GM23248 (cell line): ENCODE results near the gene HDHD5. TPM values are rescaled to one million over a fixed set of nuclear protein-coding genes. Genes with fewer than 3 reads are reported as not detected.
"Not testable (repeated sequence)": the region's sequence is repeated elsewhere in the genome, so short reads cannot be mapped to it uniquely, and the experiment has no call there.

Experiments
- DNase-seq: peaks from one replicate; pipeline ENCODE4 v3.0.0-alpha.2; 2015
- H2AFZ ChIP-seq: fragments of 200-600 bp; sonication (generic); 2 replicates; pipeline ENCODE4 v1.6.1; 2016; ENCODE audit warnings: antibody characterized with exemption
- H3F3A ChIP-seq: fragments of 200-600 bp; sonication (generic); 2 replicates; pipeline ENCODE4 v1.6.1; 2016; ENCODE audit warnings: mild to moderate bottlenecking, antibody characterized with exemption, mixed run types; ENCODE audit not compliant: insufficient read depth
- H3K27ac ChIP-seq: fragments of 200-600 bp; sonication (generic); 2 replicates; pipeline ENCODE4 v1.5.1; 2016; ENCODE audit warnings: mild to moderate bottlenecking
- H3K27me3 ChIP-seq: fragments of 200-600 bp; sonication (generic); replicated peaks from 2 replicates; pipeline ENCODE4 v1.6.1; 2016; ENCODE audit warnings: mild to moderate bottlenecking; ENCODE audit not compliant: insufficient read depth
- H3K36me3 ChIP-seq: fragments of 200-600 bp; sonication (generic); 2 replicates; pipeline ENCODE4 v1.6.1; 2016; ENCODE audit warnings: low read depth, mild to moderate bottlenecking
- H3K4me1 ChIP-seq: fragments of 200-600 bp; sonication (generic); 2 replicates; pipeline ENCODE4 v1.6.1; 2016; ENCODE audit warnings: mild to moderate bottlenecking; ENCODE audit not compliant: insufficient read depth
- H3K4me2 ChIP-seq: fragments of 200-600 bp; sonication (generic); one replicate; pipeline ENCODE4 v1.6.1; 2016; ENCODE audit warnings: mild to moderate bottlenecking; ENCODE audit not compliant: unreplicated experiment
- H3K4me3 ChIP-seq: fragments of 200-600 bp; sonication (generic); 2 replicates; pipeline ENCODE4 v1.5.1; 2016; ENCODE audit warnings: mild to moderate bottlenecking
- H3K79me2 ChIP-seq: fragments of 200-600 bp; sonication (generic); 2 replicates; pipeline ENCODE4 v1.6.1; 2016; ENCODE audit warnings: mild to moderate bottlenecking; ENCODE audit not compliant: insufficient read depth
- H3K9ac ChIP-seq: fragments of 200-600 bp; sonication (generic); 2 replicates; pipeline ENCODE4 v1.6.1; 2016; ENCODE audit warnings: mild to moderate bottlenecking
- H3K9me2 ChIP-seq: fragments of 200-600 bp; sonication (generic); 2 replicates; pipeline ENCODE4 v1.6.1; 2016; ENCODE audit warnings: mixed run types, mild to moderate bottlenecking, moderate library complexity; ENCODE audit not compliant: insufficient read depth
- H3K9me3 ChIP-seq: fragments of 200-600 bp; sonication (generic); one replicate; pipeline ENCODE4 v1.6.1; 2017; ENCODE audit warnings: low read depth
- H4K20me1 ChIP-seq: fragments of 200-600 bp; sonication (generic); 2 replicates; pipeline ENCODE4 v1.6.0; 2016; ENCODE audit not compliant: insufficient read depth
- EZH2 ChIP-seq: fragments of 200-600 bp; sonication (generic); IDR thresholded peaks from 2 replicates; pipeline ENCODE4 v1.6.1; 2018; ENCODE audit warnings: antibody characterized with exemption, mild to moderate bottlenecking; ENCODE audit not compliant: insufficient read depth, poor library complexity, severe bottlenecking
- EZH2phosphoT487 ChIP-seq: fragments of 200-600 bp; sonication (generic); IDR thresholded peaks from 2 replicates; pipeline ENCODE4 v1.6.1; 2018; ENCODE audit warnings: antibody characterized with exemption, moderate library complexity, mild to moderate bottlenecking, low read depth; ENCODE audit not compliant: insufficient read depth
- WGBS, 2 experiments: methylation state at CpG; one replicate each; pipeline ENCODE4 v1.1.6; 2015 to 2017; ENCODE audit warnings: low lambda C conversion rate in 2 of 2, low coverage in 1 of 2; ENCODE audit errors: missing lambda C conversion rate in 2 of 2; 5-methylcytosine and 5-hydroxymethylcytosine counted together
- in situ Hi-C: fragments of 300-500 bp; cut with MboI; formaldehyde crosslinking; loops from 2 replicates; pipeline ENCODE4 v1.15.0; 2020
- polyA plus RNA-seq: library from polyadenylated mRNA; unstranded; fragments of >200 nt; fragmentation: Nextera tagmentation; extraction: Ambion mirVana; gene quantifications from 2 replicates; pipeline ENCODE4 v1.2.1, GENCODE V29; 2016
- total RNA-seq: library from RNA; depleted of rRNA; stranded (reverse); fragments of >200 nt; shearing (Covaris generic); gene quantifications from 2 replicates; pipeline ENCODE4 v1.2.3, GENCODE V29; 2014

Gene HDHD5
- total and polyA plus RNA-seq, 2 experiments from 2014 or later = 53.2 to 54.5 TPM

DNA sequence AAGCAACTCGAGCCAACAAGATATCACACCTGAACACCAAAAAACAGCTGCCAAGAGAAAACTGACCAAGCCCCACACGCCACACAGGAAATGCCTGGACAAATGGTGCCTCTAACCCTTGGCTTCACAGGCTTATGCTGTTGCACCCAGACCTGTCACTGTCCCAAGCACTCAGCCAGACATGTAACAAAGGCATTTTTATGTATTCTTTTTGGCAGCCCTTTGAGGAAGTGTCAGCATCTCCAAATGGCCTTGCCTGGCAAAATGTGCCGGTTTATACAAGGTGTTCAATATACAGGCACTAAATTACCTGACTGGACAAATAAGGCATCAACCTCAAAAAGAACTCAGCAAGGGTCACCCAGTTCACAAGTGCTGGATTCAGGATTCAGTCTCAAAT, 6.1 kb downstream of the HDHD5 start:
- Histone ChIP-seq H3K9ac (no peak overlapping the region), H3K36me3 (no peaks in the 10 kb centered on the region), H3K9me2 (no peaks in the 10 kb centered on the region), H3F3A (no peaks in the 10 kb centered on the region), H3K9me3 (no peaks in the 10 kb centered on the region), H3K27me3 (no peaks in the 10 kb centered on the region), H3K79me2 (peaks cover 100% of the 10 kb centered on the region), H3K4me1 (peaks cover 18% of the 10 kb centered on the region), H4K20me1 (peaks cover 12% of the 10 kb centered on the region), H3K4me2 (no peak overlapping the region), H2AFZ (no peak overlapping the region), H3K4me3 (no peak overlapping the region), H3K27ac (no peak overlapping the region)
- 80 to 85% methylated on average over 3 of the region's 3 CpGs for WGBS, 2 experiments
- TF ChIP-seq EZH2phosphoT487 (no peak), EZH2 (no peak)
- in situ Hi-C loops = loop anchor here (10.0 kb wide), 1 partner anchor 58 kb away; no protein-coding TSS in a partner anchor
- DNase-seq = no peak

DNA sequence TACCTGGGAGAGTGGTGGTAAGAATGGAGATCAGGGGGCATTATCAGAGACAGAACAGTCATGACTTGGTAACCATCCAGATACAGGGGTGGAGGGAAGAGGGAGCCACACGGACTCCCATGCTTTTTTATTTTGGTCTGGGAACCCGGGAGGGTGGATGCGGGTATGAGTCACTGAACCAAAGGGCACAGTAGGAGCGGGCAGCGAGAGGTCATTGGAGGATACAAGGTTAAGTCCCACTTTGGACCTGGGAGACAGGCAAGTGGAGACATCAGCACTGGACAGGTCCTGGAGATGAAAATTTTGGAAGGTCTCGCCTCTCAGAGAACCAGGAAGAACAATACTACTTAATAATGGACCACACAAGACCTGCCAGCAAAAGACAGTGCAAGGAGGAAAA, 6.7 kb downstream of the HDHD5 start:
- Histone ChIP-seq H3K4me2 (no peak overlapping the region), H3K9ac (no peak overlapping the region), H2AFZ (no peak overlapping the region), H3K79me2 (peaks cover 97% of the 10 kb centered on the region), H3K4me1 (peaks cover 13% of the 10 kb centered on the region), H3K36me3 (no peaks in the 10 kb centered on the region), H3K9me2 (no peaks in the 10 kb centered on the region), H4K20me1 (peaks cover 12% of the 10 kb centered on the region), H3K27ac (no peak overlapping the region), H3K9me3 (no peaks in the 10 kb centered on the region), H3K27me3 (no peaks in the 10 kb centered on the region), H3K4me3 (no peak overlapping the region), H3F3A (no peaks in the 10 kb centered on the region)
- no peak for DNase-seq
- in situ Hi-C loops = loop anchor here (10.0 kb wide), 1 partner anchor 58 kb away; no protein-coding TSS in a partner anchor
- 79 to 86% methylated on average over 6 of the region's 6 CpGs for WGBS, 2 experiments
- TF ChIP-seq EZH2phosphoT487 = no peak

DNA sequence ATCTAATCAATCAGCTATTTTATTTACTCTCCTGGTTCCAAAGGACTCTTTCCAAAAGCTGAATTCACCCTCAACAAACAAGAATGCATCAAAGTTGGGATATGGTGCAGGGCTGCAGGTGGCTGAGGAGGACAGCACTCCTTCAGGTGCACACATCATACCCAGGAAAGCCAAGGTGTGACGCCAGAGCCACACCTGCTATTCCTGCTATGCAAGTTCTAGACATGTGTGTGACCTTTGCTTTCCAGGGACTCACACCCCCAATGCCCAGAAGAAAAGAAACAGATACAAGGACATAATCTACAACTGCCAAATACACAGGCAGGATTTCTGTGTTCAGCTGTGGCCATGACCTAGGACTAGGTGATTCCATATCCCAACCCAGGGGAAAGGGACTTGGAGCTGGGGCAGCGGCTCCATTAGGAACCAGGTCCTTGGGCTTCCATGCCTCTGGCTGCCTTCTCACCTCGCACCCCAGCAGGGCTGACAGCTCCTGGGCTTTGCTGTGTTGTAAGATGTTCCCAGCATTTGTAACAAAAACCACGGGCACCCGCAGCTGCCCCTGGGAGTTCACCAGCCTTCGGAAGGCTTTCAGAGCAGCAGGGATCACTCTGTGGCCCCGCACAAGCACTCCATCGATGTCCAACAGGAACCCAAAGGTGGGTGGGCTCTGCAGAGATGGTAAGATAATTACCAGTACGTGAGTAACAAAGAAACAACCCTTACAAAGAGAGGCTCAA, 9.8 kb downstream of the HDHD5 start:
- peaks cover 4% of the 10 kb centered on the region for H4K20me1 ChIP-seq

DNA sequence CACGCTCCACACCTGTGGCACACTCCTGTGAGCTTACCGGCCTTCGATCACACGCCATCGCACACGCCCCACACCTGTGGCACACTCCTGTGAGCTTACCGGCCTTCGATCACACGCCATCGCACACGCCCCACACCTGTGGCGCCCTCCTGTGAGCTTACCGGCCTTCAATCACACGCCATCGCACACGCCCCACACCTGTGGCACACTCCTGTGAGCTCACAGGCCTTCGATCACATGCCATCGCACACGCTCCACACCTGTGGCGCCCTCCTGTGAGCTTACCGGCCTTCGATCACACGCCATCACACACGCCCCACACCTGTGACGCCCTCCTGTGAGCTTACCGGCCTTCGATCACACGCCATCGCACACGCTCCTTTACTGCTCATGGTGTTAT, 11.6 kb downstream of the HDHD5 start:
- in situ Hi-C loops, H3K4me1 ChIP-seq, H3F3A ChIP-seq, H3K36me3 ChIP-seq, DNase-seq, H3K9ac ChIP-seq, H3K9me2 ChIP-seq, H3K27me3 ChIP-seq, H2AFZ ChIP-seq, H4K20me1 ChIP-seq, H3K4me2 ChIP-seq, H3K4me3 ChIP-seq, H3K9me3 ChIP-seq, H3K27ac ChIP-seq: not testable (repeated sequence)
- 95 to 97% methylated on average over 13 to 30 of the region's 30 CpGs for WGBS, 2 experiments
- peaks cover 48% of the 10 kb centered on the region for H3K79me2 ChIP-seq

More for the DNA sequence above, 9.8 kb downstream of the HDHD5 start:
- peaks cover 66% of the 10 kb centered on the region for H3K79me2 ChIP-seq
- H3K9me3 ChIP-seq = no peaks in the 10 kb centered on the region
- no peaks in the 10 kb centered on the region for H3K9me2 ChIP-seq
- H3K4me3 ChIP-seq = no peak overlapping the region
- WGBS, 2 experiments = 97 to 99% methylated on average over 9 of the region's 9 CpGs
- no peaks in the 10 kb centered on the region; the same call in 1 of the 2 replicates for H3K36me3 ChIP-seq
- H3K27me3 ChIP-seq = no peaks in the 10 kb centered on the region
- H3K9ac ChIP-seq = no peak overlapping the region
- TF ChIP-seq EZH2 (no peak), EZH2phosphoT487 (no peak)
- H3F3A ChIP-seq = no peaks in the 10 kb centered on the region
- H3K27ac ChIP-seq = no peak overlapping the region
- H3K4me1 ChIP-seq = peaks cover 9% of the 10 kb centered on the region
- no peak for DNase-seq
- in situ Hi-C loops = no loop called here
- no peak overlapping the region for H2AFZ ChIP-seq
- H3K4me2 ChIP-seq = no peak overlapping the region
